Kidney epithelial cell (primary cell): ENCODE results near the gene ARL2BP. TPM values are rescaled to one million over a fixed set of nuclear protein-coding genes. Genes with fewer than 3 reads are reported as not detected.

Experiments
- DNase-seq: peaks from one replicate; pipeline ENCODE4 v3.0.0-alpha.2; 2010; ENCODE audit warnings: low read depth
- H3K27me3 ChIP-seq: 2 replicates; pipeline ENCODE4 v1.6.0; 2011; ENCODE audit warnings: low read length; ENCODE audit not compliant: control insufficient read depth, insufficient read depth
- H3K36me3 ChIP-seq: 2 replicates; pipeline ENCODE4 v1.5.1; 2011; ENCODE audit warnings: low read length; ENCODE audit not compliant: control insufficient read depth, insufficient read depth
- H3K4me3 ChIP-seq: 2 replicates; pipeline ENCODE4 v1.5.1; 2011; ENCODE audit warnings: low read depth, mild to moderate bottlenecking, control low read depth, low read length
- total RNA-seq: library from RNA; depleted of rRNA; stranded (reverse); fragments of >200 nt; gene quantifications from 2 replicates; pipeline ENCODE4 v1.2.3, GENCODE V29; 2015
- TF ChIP-seq, protein P1 (sequence below): IDR thresholded peaks from 2 replicates; pipeline ENCODE4 v1.5.1; 2011; ENCODE audit warnings: mild to moderate bottlenecking, moderate library complexity, low read length, control low read depth, inconsistent platforms; ENCODE audit not compliant: insufficient read depth, poor library complexity, severe bottlenecking

ARL2BP gene
- total RNA-seq, 1 donor from 2014 or later = 78.3 TPM

DNA sequence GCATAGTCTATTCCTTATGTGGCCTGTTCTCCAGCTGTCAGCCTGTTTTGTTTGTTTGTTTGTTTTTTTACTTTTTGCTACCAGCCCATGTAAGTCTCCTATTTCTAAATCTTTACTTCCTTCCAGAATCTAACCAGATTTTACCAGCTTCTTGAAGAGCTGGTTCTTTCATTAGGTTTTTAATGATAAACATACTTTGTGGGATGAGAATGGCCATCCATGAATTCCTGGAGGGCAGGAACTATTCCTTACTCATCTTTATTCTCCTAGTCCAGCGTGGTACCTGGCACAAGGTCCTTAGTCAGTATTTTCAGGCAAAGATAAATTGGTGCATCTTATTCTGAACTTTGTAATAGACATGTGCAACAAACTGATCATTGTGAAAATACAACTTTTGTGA lies 41.6 kb upstream of the ARL2BP start:
- TF ChIP-seq, protein P1, sequence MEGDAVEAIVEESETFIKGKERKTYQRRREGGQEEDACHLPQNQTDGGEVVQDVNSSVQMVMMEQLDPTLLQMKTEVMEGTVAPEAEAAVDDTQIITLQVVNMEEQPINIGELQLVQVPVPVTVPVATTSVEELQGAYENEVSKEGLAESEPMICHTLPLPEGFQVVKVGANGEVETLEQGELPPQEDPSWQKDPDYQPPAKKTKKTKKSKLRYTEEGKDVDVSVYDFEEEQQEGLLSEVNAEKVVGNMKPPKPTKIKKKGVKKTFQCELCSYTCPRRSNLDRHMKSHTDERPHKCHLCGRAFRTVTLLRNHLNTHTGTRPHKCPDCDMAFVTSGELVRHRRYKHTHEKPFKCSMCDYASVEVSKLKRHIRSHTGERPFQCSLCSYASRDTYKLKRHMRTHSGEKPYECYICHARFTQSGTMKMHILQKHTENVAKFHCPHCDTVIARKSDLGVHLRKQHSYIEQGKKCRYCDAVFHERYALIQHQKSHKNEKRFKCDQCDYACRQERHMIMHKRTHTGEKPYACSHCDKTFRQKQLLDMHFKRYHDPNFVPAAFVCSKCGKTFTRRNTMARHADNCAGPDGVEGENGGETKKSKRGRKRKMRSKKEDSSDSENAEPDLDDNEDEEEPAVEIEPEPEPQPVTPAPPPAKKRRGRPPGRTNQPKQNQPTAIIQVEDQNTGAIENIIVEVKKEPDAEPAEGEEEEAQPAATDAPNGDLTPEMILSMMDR = no peak
- Histone ChIP-seq H3K27me3 (no peaks in the 10 kb centered on the region), H3K4me3 (no peak overlapping the region), H3K36me3 (no peaks in the 10 kb centered on the region)
- DNase-seq = no peak

- TF ChIP-seq, protein P1 = no peak
- H3K36me3 ChIP-seq = no peaks in the 10 kb centered on the region
- H3K27me3 ChIP-seq = no peaks in the 10 kb centered on the region
- H3K4me3 ChIP-seq = no peak overlapping the region
- no peak for DNase-seq
Observed at GRCh38 chr16:57204675-57205074, 40.4 kb upstream of the ARL2BP start.

GRCh38 chr16:57208926-57209325 lies 36.1 kb upstream of the ARL2BP start:
- no peak for DNase-seq
- no peaks in the 10 kb centered on the region for H3K27me3 ChIP-seq
- H3K36me3 ChIP-seq = no peaks in the 10 kb centered on the region
- TF ChIP-seq, protein P1 = no peak
- no peak overlapping the region for H3K4me3 ChIP-seq

DNA sequence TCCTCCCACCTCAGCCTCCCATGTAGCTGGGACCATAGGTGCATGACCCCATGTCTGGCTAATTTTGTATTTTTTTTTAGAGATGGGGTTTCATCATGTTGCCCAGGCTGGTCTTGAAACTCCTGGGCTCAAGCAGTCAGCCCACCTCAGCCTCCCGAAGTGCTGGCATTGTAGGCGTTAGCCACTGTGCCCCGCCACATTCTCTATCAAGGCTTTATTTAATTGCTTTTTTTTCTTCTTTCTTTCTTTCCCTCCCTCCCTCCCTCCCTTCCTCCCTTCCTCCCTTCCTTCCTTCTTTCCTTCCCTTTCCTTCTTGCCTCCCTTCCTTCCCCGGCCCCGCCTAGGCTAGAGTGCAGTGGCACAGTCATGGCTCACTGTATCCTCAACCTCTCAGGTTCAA lies 35.3 kb upstream of the ARL2BP start:
- Histone ChIP-seq H3K4me3 (no peak overlapping the region), H3K27me3 (no peaks in the 10 kb centered on the region), H3K36me3 (no peaks in the 10 kb centered on the region)
- TF ChIP-seq, protein P1 = no peak
- DNase-seq = no peak

DNA sequence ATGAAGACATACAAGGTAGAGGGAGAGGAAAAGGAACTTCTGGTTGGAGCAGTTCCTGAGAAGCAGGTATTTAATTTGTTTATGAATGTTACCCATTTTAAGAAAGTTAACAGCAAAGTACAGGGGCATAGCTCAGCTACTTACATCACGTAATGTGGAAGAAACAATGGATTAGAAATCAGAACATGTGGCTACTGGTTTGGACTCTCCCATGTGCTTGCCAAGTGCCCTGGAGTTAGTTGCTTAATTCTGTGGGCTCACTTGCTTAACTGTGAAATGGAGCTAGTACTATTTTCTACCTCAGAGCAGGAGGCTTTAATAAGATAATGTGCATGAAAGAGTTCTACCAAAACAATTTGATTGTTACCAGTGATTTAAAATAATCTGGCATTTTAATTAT lies 31.6 kb upstream of the ARL2BP start:
- TF ChIP-seq, protein P1 = no peak
- DNase-seq = no peak
- no peak overlapping the region for H3K4me3 ChIP-seq
- H3K27me3 ChIP-seq = no peaks in the 10 kb centered on the region
- peaks cover 1% of the 10 kb centered on the region for H3K36me3 ChIP-seq

- no peak for DNase-seq
- TF ChIP-seq, protein P1 = no peak
- Histone ChIP-seq H3K4me3 (no peak overlapping the region), H3K27me3 (no peaks in the 10 kb centered on the region), H3K36me3 (peaks cover 1% of the 10 kb centered on the region)
Observed at GRCh38 chr16:57216968-57217367, 28.1 kb upstream of the ARL2BP start.
